Hepatic stellate cell (primary cell): ENCODE measurements around the gene SPATC1L.
"Not testable (repeated sequence)": the region's sequence is repeated elsewhere in the genome, so short reads cannot be mapped to it uniquely, and the experiment has no call there.

Source experiments
- DNase-seq: peaks from one replicate; pipeline ENCODE4 v3.0.0; 2011; ENCODE audit warnings: low spot score

The SPATC1L gene

DNA sequence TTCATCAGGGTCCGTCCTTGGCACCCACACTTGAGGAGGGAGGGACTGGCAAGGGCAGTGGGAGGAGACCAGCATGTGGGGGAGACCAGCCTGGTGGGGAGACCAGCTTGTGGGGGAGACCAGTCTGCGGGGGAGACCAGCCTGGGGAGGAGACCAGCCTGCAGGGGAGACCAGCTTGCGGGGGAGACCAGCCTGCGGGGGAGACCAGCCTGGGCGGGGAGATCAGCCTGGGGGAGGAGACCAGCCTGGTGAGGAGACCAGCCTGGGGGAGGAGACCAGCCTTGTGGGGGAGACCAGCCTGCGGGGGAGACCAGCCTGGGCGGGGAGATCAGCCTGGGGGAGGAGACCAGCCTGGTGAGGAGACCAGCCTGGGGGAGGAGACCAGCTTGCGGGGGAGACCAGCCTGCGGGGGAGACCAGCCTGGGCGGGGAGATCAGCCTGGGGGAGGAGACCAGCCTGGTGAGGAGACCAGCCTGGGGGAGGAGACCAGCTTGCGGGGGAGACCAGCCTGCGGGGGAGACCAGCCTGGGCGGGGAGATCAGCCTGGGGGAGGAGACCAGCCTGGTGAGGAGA, 836 bp downstream of the SPATC1L start:
- not testable (repeated sequence) for DNase-seq

DNA sequence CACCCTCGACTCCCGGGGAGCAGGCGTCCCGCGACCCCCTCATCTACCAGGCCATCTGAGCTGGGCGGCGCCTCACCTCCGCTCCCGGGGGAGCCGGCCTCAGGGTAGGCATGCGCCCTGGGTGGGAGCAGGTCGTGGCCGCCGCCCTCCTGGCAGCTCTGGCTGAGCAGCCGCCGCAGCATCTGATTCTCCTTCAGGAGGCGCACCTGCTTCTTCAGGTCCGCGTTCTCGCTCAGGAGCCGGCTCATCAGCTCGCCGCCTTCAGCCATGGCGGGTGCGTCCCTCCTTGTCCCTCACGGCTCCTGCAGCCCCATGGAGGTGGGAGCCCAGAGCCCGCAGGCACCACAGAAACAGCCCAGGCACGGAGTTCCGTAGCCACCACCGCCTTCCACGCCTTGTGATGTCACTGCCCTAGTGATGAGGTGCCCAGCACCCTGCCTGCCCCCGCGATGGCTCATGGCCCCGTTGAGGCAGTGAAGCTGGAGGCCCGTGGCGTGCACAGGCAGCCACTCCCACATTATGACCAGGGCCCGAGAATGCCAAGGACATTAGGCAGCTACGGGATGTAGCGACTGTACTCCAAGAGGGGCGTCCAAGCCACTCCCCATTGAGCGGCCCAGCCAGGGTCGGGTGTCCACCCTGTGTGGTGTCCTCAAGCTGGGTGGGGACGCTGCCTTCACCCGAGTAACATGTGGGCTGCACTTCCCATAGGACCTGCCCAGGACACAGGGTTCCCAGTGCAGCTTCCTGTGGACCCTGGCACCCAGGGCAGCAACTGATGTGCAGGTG, 1.5 kb downstream of the SPATC1L start:
- DNase-seq, result no peak

DNA sequence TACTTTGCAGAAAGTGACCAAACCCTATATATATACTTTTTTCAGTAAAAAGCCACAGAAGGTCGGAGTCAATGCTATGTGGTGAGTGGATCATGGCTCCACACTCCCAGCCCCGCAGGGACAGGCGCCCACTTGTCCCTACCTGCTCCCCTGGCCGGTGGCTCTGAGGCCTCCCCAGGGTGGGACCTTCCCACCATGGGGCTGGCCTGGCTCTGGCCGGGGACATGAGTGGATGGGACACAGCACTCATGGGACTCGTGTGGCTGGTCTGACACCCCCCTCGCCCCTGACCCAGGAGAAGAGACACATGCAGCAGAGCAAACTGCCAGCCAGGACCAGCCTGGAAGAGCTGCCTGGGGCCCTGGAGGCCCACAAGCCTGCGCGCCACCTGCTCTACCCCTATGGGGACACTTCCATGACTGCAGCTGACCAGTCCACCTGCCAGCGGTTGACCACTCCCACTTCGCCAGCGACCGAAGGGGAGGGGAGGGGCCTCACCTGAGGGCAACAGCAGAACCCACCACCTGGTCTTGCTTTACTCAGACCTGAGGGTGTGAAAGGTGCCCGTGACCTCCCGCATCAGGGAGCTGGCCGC, 2.2 kb downstream of the SPATC1L start:
- no peak for DNase-seq

DNA sequence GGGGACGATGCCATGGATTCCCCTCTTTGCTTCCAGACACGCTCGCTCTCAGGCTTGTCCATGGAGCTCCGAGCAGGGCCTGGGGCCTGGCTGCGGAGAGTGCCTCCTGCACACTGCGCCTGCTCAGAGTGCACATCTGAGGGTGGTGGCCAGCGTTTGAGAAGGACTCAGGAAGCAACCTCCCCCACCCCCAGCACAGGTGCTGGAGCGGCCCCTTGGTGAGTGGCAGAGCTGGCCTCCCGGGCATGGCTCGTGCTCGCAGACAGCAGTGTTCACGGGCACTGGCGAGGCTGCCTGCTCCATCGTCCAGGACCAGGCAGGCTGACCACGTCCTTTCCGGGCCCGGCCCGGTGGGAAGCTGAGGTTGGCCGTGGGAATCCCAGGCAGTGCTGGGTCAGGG, 2.8 kb downstream of the SPATC1L start:
- DNase-seq, result no peak

DNA sequence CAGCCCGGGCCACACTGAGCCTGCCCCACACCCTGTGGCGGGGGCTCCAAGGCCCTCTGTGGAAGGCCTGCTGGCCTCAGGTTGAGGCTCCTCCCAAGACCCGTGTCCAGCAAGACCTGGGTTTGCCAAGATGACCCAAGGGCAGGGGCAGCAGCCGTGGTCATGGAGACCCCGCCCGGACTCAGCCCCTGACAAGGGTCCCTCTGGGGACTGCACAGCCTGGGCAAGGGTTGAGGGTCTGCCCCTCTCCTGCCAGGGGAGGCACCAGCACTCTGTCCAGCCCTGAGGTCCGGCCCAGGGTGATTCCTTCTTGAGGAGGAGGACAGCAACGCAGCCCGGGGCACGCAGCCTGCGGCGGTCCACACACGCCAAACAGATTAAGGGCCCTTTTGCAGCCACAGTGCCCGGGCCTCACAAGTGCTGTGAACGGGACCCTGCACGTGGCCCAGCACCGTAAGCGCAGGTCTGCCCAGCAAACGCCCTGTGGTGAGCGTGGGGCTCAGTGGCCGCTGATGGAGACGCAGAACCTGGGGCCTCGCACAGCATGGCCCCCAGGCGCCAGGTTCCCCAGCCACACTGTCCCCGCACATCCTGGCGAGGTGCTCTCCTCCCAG, 3.4 kb downstream of the SPATC1L start:
- DNase-seq, result no peak

DNA sequence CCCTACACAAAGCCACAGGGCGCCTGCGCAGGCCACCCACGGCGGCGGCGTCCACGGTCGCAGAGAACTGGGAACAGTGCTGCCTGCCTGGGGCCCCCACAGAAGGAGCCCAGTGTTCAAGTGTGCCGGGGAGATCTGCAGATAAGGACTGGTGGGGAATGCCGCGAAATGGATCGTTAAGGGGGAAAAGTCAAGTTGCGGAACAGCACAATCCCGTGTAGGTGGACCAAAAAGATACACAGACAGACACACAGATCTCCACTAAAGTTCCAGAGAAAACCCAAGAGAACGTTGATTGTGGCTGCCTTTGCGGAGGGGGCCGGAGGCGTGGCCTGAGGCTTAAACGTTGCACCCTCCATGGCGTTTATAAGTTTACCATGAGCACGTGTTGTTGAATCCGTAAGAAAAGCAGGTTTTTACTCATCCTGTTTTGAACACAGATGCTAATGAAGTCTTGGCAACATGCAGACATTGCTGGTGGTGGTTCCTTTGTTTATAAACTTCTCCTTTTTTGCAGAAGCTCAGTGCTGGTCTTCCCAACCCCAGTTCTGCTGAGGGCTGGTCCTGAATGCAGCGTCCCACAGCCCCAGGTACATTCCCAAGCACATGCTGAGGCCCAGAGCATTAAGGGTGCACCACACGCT, 4.1 kb downstream of the SPATC1L start:
- DNase-seq, result no peak

DNA sequence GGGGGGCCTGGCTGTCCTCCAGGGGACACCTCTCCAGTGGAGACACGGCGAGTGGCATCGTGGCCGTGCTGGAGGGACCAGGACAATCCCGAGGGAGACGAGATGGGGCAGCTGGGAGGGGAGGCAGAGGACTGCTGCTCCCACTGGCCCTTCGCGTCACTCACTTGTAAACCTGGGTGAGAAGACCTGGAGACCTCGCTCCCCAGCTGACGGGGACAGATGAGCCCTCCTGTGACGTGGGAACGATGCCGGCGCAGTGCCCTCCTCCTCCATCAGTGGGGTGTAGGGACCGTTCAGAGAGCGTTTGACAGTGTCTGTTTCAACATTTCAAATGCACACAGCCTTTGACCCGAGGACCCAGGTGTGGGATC, 4.6 kb downstream of the SPATC1L start:
- no peak for DNase-seq

DNA sequence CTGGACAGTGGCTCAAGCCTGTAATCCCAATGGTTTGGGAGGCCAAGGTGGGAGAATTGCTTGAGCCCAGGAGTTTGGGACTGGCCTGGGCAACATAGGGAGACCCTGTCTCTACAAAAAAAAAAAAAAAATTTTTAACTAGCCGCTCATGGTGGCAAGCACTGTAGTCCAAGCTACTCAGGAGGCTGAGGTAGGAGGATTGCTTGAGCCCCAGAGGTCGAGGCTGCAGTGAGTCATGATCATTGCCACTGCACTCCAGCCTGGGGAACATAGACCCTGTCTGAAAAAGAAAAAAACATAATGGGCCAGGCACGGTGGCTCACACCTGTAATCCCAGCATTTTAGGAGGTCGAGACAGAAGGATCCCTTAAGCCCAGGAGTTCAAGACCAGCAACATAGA, 5.3 kb downstream of the SPATC1L start:
- no peak for DNase-seq

DNA sequence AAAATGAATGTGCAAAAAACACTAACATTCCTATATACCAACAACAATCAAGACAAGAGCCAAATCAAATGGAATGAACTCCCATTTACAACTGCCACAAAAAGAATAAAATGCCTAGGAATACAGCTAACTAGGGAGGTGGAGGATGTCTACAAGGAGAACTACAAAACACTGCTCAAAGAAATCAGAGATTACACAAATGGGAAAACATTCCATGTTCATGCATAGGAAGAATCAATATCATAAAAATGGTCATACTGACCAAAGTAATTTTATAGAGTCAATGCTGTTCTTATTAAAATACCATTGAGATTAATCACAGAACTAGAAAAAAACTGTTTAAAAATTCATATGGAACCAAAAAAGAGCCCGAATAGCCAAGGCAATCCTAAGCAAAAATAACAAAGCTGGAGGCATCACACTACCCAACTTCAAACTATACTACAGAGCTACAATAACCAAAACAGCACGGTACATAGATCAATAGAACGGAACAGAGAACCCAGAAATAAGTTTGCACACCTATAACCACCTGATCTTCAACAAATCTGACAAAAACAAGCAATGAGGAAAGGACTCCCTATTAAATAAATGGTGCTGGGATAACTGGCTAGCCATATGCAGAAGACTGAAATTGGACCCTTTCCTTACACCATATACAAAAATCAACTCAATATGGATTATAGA, 7.7 kb downstream of the SPATC1L start:
- DNase-seq, result not testable (repeated sequence)

DNA sequence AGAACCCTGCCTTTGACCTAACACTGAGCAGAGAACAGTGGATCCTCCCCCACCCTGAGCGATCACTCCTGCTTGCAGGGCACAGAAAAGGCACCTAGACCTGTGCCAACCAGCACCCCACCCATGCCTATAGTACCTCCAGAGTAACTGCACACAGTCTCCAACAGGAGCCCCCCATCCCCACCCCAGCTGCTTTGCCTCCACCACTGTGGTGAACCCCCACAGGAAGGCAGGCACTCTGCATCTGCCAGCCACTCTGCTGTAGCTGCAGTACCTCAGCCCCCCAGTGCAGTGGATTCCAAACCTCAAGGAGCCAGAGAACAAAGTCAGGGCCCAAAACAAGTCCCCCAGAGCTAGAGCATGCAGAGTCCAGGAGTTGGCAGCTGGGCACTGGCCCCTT, 10.7 kb downstream of the SPATC1L start:
- no peak for DNase-seq

DNA sequence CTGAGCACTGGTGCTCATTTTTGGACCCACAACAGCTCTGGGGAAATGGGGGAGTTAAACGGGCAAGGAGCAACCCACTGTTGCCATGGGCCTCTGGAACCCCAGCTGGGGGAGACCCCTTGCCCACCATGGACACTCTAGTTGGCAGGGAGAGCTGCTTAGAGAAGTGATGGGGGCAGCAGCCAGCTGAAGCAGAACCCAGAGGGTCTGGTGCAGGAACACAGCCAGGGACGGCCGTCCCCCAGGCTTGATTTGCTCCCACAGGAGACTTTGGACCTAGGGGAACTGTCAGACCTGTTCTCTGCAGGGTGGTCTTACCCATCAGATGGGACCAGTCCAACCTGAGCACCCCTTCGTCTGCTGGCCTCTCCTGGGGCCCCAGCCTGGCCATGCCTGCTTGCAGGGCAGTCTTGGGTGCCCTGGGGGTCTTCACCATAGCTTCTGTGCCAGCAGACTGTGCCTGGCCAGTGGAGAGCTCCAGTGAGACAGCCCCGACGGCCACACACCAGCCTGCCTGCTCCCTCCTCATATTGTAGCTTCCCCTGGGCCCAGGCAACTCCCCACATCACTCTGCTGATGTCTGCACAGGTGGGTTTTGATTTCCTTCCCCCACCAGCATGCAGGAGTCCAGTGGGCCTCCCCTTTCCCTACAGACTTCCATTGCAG, 11.3 kb downstream of the SPATC1L start:
- DNase-seq, result no peak

DNA sequence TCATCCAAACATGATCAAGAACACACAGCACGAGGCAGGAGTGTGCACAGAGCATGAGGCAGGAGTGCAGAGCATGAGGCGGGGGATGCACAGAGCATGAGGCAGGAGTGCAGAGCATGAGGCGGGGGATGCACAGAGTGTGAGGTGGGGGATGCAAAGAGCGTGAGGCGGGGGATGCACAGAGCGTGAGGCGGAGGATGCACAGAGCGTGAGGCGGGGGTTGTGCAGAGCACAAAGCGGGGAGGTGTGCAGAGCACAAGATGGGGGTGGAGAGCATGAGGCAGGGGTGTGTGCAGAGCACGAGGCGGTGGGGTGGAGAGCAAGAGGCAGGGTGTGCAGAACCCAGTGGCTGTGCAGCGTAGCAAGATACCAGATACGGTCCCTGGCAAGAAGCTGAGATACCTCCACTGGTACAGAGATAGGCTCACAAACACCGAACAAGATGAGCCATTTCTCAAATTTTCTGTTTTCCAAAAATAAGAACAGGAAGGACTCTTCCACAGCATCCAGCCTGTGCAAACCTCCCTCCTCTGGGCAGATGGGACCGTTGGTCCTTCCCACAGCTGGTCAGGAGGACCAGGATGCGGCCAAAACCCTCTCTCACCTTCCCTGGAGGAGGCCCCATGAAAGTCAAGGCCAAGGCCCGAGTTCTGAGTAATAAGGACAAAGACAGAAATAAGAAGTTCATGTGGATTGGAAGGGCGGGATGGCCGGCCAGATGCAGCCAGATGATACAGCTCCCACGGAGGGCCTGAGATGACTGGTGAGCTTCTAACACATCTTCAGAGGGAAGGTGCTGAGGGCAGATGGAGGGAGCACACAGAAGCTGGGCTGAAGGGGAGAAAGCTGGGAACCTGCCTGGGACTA, 12.0 kb downstream of the SPATC1L start:
- DNase-seq, result no peak

DNA sequence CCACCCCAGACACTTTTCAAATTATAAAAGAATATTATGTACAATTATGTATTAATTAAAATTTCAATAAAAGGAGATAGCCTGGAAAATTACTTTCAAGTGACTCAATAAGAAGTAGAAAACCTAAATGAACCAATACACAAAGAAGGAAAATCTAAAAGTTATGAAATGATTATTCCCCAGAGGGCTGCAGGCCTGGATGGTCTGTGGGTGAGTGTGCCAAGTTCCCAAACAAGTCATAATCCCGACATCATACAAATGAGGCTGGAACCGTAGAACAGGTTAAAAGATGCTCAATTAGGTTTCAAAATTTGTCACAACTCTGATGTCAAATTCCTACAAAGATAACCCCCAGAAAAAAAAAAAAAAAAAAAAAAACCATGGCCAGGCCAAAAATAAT, 12.7 kb downstream of the SPATC1L start:
- DNase-seq, result no peak

DNA sequence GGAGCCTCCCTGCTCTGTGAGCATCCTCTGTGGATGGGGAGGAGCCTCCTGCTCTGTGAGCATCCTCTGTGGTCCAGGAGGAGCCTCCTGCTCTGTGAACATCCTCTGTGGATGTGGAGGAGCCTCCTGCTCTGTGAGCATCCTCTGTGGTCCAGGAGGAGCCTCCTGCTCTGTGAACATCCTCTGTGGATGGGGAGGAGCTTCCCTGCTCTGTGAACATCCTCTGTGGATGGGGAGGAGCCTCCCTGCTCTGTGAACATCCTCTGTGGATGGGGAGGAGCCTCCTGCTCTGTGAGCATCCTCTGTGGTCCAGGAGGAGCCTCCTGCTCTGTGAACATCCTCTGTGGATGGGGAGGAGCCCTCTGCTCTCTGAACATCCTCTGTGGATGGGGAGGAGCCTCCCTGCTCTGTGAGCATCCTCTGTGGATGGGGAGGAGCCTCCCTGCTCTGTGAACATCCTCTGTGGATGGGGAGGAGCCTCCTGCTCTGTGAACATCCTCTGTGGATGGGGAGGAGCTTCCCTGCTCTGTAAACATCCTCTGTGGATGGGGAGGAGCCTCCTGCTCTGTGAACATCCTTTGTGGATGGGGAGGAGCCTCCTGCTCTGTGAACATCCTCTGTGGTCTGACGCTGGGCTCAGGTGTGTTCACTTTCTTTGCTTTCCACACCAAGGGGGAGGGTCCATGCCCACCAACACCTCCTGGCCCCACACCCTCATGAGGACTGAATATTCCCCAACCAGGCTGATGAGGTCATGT, 13.6 kb downstream of the SPATC1L start:
- not testable (repeated sequence) for DNase-seq

DNA sequence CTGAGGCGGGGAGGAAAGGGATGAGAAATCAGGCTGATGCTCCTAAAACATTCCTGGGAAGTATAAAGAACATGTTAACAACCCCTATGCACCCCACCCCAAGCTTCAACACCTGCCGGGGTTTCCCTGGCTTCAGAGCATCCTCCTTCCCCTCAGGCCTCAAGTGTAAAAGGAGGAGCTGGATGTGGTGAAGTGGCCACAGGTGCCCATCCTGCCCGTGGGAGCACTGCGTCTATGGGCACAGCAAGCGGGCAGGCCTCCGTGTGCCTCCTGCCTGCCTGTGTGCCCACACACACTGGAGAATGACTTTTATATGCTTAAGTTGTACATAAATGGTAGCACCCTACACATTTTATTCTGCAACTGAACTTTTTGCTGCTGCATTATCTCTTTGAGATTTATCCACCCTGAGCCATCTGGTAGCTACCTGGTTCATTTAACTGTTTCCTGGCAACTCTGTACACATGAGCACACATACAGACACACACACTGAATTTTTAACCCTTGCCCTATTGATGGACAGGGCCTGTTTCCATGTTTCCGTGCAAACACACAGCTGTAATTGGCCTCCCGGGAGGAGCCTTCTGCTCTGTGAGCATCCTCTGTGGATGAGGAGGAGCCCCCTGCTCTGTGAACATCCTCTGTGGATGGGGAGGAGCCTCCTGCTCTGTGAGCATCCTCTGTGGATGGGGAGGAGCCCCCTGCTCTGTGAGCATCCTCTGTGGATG, 15.4 kb downstream of the SPATC1L start:
- DNase-seq, result no peak

DNA sequence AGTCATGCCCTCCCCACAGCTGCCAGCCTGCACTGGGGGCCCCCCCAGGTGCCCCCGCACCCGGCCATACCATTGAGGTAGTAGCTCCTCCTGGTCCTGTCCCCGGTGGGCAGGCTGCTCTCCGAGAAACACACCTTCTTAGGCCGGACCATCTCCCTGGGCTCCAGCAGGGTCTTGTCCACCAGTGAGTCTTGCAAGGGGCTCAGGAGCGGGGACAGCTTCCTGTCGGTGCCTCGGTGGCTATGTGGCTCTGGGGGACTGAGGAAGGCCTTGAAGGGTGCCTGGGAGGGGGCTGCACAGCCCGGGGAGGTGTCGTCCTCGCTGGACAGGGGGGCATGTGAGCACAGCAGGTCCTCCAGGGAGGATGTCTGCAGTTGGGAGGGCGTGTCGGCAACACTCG, 16.0 kb downstream of the SPATC1L start:
- no peak for DNase-seq

DNA sequence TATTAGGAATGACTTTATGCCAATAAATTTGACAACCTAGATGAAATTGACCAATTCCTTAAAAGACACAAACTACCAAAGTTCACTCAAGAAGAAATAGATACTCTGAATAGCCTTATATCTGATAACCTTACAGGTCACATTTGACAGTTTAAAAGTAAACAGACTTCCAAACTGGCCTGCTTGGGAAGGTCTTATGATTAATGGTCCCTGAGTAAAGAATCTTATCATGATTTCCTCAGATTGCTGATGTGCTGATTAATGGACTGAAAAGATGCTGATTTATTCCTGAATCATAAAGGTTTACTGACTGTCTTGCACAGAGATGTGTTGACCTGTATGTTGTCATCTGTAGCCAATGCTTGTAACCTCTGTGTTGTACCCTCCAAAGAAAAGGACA, 19.2 kb downstream of the SPATC1L start:
- DNase-seq, result no peak

DNA sequence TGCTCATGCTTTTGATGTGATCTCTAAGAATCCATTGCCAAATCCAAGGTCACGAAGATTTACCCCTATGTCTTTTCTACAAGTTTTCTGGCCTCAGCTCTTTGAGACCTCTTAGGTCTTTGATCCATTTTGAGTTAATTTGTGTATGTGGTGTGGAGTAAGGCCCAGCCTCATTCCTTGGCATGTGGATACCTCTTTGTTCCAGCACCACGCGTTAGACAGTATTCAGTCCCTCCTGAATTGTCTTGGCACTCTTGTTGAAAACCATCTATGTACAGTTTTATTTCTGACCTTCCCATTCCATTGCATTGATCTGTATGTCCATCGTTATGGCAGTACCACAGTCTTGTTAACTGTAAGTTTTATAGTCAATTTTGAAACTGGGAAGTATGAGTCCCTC, 20.9 kb downstream of the SPATC1L start:
- no peak for DNase-seq
